GM19395 (cell line): Measurements from ENCODE around the gene PKP3.
"Not testable (repeated sequence)": the region's sequence is repeated elsewhere in the genome, so short reads cannot be mapped to it uniquely, and the experiment has no call there.

ENCODE experiments used
- ATAC-seq: cut with Tn5 transposase; IDR thresholded peaks from one replicate; pipeline ENCODE4 v1.9.1; 2021; ENCODE audit warnings: mild to moderate bottlenecking, moderate library complexity; ENCODE audit not compliant: unreplicated experiment

PKP3 gene

DNA sequence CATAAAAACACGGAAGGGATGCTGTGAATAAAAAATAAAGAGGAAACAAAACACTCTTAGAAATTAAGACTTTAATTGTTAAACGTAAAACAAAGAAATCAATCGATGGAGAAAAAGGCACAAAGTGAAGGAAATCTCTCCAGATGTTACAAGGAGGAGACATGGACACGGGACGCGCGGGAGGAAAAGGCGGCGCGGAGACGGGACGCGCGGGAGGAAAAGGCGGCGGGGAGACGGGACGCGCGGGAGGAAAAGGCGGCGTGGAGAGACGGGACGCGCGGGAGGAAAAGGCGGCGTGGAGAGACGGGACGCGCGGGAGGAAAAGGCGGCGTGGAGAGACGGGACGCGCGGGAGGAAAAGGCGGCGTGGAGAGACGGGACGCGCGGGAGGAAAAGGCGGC lies 30.8 kb downstream of the PKP3 start:
- ATAC-seq = not testable (repeated sequence)

DNA sequence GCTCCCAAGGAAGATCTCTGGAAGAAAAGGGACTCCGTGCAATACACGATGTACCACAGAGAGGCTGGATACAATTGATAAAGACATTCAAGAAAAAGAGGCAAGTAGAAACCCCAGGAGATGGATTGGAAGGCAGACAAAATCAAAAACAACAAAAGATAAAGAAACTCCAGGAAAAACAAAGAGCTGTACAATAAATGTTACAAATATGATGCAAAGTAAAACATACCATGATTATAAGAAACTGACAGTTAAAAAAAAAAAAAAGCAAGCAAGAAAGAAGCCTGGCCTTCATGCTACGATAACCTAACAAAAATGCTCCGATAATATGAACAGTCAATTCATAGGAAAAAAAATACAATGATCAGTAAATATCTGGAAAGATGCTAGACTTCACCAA lies 31.3 kb downstream of the PKP3 start:
- ATAC-seq = no peak

DNA sequence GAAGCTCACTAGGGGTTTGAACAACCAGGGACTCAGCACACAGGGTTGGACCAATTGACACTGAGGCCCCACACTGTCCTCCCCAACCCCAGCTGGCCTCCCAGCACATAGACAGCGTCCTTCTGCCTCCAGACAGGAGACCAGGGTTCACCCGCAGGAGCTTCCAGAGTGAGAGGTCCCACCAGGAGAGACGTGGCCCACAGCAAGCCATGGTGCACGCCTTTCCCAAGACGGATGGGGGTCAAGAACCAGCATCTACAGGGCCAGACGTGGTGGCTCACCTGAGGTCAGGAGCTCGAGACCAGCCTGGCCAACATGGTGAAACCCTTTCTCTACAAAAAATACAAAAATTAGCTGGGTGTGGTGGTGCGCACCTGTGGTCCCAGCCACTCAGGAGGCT lies 32.8 kb downstream of the PKP3 start:
- no peak for ATAC-seq

DNA sequence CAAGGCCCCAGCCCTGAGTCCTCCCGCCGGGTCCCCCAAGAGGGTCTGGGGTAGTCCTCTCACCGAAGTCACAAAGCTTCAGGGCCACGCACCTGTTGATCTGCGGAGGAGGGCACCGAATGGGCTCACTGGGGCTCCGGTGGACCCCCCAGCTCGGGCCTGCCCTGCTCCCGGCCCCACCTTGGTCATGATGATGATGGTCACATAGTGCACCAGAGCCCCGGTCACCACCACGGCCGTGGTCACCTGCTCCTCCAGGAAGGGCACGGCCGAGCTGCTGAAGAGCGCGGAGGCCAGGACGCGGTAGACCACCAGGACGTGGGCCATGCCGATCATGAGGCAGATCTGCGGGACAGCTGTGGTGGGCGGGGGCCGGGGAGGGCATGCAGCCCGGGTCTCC lies 34.3 kb downstream of the PKP3 start:
- ATAC-seq = no peak

DNA sequence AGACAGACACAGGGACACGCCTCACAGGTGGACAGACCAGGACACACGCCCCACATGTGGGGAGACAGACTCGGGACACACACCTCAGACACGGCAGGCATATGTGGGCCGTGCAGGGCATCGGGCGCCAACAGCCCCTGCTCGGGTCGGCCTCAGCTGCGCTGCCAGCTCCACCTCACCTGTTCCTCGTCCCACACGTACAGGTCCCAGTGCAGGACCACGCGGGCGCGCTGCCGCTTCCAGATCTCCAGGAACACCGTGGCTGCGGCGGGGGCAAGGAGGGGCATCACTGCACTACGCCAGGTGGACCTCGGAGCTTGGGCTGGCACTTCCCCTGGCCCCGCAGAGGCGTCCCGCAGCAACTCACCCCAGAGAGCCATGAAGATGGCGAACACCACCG lies 35.4 kb downstream of the PKP3 start:
- ATAC-seq = no peak

DNA sequence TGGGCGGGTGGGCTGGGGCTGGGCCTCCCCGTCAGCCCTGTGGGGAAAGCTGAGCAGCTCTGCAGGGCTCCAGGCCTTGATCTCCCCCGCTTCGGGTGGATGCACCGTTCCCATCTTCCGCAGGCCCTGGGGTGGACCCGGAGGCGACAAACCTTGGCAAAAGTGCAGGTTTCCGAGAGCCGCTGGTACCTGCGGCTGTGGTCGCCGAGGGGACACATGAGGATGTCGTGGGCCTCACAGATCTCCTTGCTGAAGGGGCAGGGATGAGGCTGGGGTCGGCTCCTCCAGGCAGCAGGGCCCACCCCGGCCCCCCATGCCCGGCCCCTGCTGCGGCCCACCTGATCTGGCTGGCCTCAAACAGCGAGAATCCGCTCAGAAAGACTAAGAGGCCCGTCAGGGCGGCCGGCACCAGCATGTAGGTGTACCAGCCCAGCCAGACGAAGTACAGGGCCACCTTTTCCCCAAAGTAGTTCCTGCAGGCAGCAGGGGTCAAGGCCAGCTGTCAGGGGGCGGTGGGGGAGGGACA lies 36.0 kb downstream of the PKP3 start:
- no peak for ATAC-seq

DNA sequence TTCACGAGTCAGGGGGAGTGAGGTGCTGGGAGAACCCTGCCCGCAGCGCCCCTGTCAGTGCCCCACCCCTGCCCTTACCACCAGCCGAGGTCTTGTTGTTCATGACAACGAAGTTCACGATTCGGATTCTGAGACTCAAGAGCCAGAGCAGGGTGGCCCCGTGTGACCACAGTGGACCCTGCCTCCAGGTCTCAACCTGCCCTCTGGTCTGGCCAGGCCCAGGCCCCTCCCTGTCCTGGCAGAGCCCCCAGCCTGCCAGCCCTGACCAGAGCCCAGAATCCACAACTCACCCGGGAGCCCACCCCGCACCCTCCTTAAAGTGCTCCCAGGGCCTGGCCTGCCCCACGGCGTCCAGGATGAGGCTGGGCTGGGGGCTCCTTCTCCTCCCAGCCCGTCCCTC lies 37.9 kb downstream of the PKP3 start:
- no peak for ATAC-seq

DNA sequence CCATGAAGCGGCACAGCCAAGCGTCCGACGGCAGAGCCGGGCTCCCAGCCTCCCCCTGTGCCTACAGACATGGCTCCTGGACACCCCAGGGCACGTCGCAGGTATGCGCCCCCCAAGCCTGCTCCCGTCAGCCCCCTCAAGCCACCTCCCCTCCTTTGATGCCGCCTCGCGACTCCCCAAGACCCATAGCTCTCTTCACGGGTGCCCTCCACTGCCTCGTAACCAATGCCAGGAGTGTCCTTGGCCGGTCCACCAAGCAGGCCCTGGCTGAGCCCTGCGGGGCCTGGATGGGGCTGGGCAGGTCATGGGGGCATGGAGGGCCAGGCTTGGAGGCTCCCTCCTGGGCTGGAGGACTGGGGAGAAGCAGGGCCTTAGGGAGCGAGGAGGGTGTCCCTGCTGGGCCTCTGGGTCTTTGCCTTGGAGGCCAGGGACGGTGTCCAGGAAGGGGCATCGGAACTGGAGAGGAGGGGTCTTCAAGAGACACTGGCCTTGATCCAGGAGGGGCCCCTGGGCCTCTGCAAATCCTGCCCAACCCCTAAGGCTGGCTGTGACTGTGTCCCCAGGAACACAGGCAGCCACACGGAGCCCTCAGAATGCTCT lies 38.6 kb downstream of the PKP3 start:
- no peak for ATAC-seq

DNA sequence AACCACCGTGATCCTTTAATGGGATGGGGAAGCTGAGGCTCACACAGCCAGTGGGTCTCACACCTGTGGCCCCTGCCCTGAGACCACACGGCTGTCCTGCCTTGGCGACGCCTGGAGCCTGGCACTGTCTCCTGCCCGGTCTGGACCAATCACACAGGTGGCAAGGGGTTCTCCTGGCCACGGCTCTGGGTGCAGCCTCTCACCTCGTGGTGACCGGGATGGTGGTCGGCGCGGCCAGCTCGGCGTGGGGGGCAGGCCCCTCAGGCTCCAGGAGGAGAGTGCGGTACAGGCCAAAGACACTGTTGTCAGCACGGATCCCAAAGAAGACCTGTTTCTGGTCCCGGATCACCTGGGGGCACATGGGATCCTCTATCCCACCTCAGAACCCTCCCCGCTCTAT lies 39.1 kb downstream of the PKP3 start:
- no peak for ATAC-seq

DNA sequence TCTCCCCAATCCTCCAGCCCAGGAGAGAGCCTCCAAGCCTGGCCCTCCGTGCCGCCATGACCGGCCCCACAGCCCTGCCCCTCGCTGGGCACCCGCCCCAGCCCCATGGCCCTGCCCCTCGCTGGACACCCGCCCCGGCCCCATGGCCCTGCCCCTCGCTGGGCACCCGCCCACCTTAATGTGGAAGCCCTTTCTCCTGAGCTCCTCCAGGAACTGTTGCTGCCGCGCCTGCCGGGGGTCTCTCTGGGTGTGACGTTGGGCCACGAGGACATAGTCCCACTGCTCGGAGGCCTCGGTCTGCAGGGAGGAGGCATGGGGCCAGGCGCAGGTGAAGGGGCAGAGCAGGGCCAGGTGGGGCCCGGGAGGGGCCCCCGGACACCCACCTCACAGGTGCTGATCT lies 39.6 kb downstream of the PKP3 start:
- no peak for ATAC-seq

DNA sequence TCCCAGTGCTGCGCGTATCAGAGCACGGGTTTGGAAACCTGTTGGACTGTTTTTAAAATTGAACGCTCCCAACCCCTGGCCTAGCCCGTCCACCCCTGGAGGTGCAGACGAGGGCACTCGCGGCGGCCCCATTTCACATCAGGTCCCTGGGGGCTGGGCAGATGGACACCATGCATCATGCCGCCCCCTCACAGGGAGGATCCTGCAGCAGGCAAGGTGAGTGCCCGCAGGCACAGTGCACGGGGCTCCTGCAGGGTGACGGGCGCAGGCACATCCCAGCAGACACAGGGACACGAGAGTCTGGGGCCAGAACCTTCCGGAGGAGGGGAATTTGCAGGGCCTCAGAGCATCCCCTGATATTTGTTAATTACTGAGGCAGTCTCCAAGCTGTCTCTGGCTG lies 40.5 kb downstream of the PKP3 start:
- ATAC-seq = no peak

DNA sequence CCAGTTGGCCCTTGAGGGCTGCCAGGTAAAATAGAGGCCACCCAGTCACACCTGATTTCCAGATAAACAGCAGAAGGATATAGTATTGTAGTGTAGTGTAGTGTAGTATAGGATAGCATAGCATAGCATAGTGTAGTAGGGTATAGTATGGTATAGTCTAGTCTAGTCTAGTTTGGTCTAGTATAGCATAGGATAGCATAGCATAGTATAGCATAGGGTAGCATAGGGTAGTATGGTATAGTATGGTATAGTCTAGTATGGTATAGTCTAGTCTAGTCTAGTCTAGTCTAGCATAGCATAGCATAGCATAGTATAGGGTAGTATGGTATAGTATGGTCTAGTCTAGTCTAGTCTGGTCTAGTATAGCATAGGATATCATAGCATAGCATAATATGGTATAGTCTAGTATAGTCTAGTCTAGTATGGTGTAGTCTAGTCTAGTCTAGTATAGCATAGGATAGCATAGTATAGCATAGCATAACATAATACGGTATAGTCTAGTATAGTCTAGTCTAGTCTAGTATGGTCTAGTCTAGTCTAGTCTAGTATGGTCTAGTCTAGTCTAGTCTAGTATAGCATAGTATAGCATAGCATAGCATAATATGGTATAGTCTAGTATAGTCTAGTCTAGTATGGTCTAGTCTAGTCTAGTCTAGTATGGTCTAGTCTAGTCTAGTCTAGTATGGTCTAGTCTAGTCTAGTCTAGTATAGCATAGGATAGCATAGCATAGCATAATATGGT lies 41.2 kb downstream of the PKP3 start:
- ATAC-seq = not testable (repeated sequence)

DNA sequence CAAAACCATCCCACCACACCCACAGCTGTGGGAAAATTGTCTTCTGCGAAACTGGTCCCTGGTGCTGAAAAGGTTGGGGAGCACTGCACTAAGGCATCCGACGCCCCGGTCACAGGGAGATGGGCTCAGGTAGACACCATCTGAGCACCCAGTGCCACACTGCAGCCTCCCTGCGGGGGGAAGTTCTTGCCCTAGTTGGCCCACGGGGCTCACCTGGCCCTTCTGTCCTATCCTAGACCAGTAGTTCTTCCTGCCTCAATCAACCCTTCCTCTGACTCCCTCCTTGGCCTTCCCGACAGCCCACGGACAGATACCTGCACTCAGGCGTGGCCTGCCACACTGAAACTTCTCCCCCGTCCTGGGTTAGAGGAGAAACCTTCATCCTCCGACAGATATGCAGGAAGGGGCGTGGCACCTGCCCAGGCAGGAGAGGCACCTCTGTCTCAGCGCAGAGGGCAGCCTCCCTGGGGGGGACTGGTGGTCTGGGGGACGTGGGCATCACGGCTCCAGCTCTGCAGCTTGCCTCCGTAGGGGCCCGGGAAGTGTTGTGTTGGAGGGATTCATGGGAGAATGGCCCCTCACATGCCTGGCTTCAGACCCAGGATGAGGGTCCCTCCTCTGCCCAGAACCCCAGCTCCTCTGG lies 43.3 kb downstream of the PKP3 start:
- no peak for ATAC-seq

DNA sequence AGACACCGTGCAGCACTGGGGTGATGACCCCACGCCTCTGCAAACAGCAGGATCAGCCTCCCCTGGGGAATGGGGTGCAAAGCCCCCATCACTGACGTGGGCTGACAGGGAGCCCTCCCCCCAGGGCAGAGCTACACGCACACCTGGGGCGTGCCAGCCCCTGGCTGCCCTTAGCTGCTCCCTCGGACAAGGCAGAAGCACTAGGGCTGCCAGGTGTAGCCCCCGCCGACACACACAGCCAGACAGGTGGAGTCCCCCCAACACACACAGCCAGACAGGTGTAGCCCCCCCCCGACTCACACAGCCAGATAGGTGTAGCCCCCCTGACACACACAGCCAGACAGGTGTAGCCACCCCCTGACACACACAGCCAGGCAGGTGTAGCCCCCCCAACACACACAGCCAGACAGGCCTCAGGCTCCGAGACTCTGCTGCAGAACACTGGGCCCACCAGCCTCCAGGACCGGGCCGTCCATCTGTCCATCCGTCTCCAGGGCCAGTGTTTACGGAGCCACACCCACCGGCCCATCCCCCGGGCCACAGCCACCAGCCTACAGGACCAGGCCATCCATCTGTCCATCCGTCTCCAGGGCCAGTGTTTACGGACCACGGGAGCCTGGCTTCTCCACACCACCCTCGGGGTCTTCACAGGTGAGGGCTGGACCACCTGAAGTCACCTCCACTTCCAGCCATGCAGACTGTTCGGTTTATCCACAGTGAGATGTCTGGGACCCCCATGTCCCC lies 44.3 kb downstream of the PKP3 start:
- no peak for ATAC-seq

DNA sequence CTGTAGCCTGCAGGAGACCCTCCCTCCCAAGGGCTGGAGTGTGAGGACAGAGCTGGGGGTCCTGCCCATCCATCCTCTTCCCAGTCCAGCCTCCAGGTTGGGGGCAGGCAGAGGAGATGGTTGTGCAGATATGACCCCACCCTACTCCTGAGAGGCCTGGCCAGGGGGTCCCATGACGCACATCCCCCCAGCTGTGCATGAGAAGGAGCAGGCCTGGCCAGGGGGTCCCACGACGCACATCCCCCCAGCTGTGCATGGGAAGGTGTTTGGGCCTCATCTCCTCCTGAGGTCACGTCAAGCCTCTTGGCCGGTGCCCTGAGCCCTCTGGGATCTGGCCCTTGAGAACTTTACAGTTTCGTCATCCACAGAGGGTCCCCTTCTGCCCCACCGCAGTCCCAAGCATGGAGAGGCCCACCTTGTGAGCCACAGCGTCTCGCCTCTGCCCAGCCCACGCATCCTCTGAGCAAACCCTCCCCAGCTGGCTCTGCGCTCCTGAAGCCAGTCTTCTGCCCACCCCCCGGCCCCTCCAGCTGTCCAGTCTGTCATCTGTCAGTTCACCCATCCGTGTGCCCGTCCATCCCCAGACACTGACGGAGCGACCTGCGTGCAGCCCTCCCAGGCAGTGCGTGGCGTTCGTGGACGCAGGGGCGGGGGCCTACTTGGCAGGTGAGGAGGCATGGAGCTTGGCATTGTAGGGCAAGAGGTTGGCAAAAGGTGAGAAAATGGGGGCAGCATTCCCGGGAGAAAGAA lies 45.5 kb downstream of the PKP3 start:
- ATAC-seq = no peak

DNA sequence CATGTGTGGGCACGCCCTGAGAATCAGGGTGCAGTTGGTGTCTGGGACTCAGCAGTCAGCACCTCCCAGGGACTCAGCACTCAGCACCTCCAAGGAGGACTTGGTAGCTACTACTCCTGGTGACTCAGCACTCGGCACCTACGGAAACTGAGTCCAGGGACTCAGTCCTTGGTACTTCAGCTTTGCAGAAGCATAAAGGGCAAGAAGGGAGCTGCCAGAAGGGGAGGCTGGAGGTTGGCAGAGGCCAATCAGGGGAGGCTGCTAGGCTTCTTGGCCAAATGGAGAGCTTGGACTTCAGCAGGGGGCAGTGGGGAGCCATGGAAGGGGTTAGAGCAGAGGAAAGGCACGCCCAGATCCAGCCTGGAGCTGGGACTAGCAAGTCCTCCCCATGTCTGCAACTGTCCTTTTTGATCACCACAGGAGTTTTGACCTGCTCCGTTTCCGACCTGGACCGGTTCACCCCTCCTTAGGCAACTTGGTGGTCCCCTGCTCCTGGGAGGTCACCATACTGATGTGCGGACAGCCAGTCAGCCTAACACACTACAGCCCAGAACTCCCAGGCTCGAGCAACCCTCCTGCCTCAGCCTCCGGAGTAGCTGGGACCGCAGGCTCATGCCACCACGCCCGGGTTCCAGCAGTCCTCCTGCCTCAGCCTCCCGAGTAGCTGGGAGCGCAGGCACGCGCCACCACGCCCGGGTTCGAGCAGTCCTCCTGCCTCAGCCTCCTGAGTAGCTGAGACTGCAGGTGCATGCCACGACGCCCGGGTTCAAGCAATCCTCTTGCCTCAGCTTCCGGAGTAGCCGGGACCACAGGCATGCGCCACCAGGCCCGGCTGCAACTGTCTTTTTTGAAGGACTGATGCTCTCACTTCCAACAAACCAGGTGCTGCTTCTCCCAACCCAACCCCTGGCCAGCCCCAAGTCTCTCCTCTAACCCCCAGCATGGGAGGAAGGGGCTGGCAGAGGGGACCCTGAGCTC lies 46.3 kb downstream of the PKP3 start:
- no peak for ATAC-seq

DNA sequence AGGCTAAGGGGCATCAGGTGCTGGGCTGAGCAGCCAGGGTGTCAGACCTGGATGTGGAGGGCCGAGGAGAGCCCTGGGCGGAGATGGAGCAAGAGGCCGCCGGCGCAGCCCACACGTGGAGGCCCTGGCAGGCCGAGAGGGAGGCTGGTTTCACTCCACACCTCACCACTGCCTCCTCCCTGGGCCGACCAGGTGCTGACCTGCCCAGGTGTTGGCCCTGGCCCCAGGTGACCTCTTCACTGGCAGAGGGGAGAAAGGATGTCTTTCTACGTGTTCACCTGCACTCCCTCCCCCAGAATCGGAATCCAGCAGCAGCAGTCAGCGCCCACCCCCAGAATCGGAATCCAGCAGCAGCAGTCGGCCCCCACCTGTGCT lies 47.0 kb downstream of the PKP3 start:
- no peak for ATAC-seq

DNA sequence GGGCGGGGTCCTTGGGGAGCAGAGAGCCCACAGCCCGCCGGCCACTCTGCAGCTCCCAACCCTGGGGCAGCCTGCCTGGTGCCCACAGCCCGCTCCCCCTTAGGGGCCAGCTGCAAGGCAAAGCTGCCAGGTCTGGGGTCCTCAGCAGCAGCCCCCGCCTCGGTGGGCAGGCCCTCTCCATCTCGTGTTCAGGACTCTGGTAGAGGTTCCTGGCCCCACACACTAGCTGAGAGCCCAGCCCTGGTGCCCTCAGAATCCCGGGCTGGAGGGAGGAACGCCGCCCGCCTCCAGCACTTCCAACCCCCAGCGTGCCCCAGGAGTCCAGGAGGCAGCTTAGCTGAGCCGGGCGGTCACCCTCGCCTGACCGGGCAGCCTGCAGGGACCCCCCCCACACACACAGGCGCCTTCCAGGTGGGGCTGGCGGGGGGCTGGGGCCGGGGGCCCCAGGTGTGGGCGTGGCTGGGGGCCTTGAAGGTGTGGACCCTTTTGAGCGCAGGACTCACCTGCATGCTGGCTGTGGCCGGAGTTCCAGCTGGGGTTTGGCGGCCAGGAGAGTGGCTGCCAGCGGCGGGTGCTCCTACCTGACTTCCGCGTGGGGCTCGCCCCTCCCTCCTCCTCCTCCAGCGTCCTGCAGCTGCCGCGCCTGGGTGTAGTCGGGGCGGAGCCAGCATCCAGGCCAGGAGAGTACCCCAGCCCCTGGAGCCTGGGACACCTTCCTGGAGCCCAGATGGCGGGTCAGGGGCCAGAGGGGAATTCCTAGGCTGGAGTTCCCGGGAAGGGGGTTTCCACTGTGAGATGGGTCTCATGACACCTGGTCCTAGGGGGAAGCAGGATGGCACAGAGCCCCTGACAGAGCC lies 47.6 kb downstream of the PKP3 start, which contains the start of gene ANO9:
Gene ANO9 (minus strand): TSS at position 594 of the 857 bp plus-strand sequence. CDS start 85 bp downstream, at position 509.
- ATAC-seq = peak; percentile 80
